PC-9 (cell line): ENCODE measurements around the gene EIF2D. TPM values are rescaled to one million over a fixed set of nuclear protein-coding genes. Genes with fewer than 3 reads are reported as not detected.

Experiments
- BruUV-seq: library from RNA; stranded (reverse); fragments of 400-500 nt; replicated peaks from 2 replicates; lab custom pipeline; 2021; lab: Mats Ljungman, UMichigan
- CTCF ChIA-PET: fragments of 300-600 bp; sonication (Branson Sonifier 250); formaldehyde crosslinking; loops from one replicate; lab custom pipeline; 2022; ENCODE audit warnings: antibody characterized with exemption; lab: Charles Lee
- POLR2A ChIA-PET: fragments of 300-600 bp; sonication (Branson Sonifier 250); formaldehyde crosslinking; loops from one replicate; lab custom pipeline; 2022; ENCODE audit warnings: antibody characterized with exemption; ENCODE audit not compliant: unreplicated experiment; lab: Charles Lee
- DNase-seq, 2 experiments: peaks; one replicate each; pipeline versions ENCODE4 v3.0.0 to v3.0.0-alpha.2; 2015 to 2022; ENCODE audit warnings: mixed read lengths in 1 of 2
- H2AFZ ChIP-seq: fragments of 200-600 bp; sonication (generic); 2 replicates; pipeline ENCODE4 v1.8.1; 2017; ENCODE audit warnings: antibody characterized with exemption
- H3F3A ChIP-seq: fragments of 200-600 bp; sonication (generic); 2 replicates; pipeline ENCODE4 v1.8.1; 2017; ENCODE audit warnings: antibody characterized with exemption, mild to moderate bottlenecking, low read depth; ENCODE audit not compliant: insufficient read depth
- H3K27ac ChIP-seq: fragments of 200-600 bp; sonication (generic); 2 replicates; pipeline ENCODE4 v1.6.1; 2016; ENCODE audit warnings: mixed run types
- H3K27me3 ChIP-seq: fragments of 200-600 bp; sonication (generic); 2 replicates; pipeline ENCODE4 v1.6.1; 2016; ENCODE audit warnings: low read depth, mixed run types; ENCODE audit not compliant: insufficient read depth
- H3K36me3 ChIP-seq: fragments of 200-600 bp; sonication (generic); 2 replicates; pipeline ENCODE4 v1.6.1; 2016; ENCODE audit warnings: low read depth, mixed run types
- H3K4me1 ChIP-seq: fragments of 200-600 bp; sonication (generic); replicated peaks from 2 replicates; pipeline ENCODE4 v1.6.1; 2016; ENCODE audit warnings: mixed run types; ENCODE audit not compliant: insufficient read depth
- H3K4me2 ChIP-seq: fragments of 200-600 bp; sonication (generic); 2 replicates; pipeline ENCODE4 v1.6.1; 2017; ENCODE audit warnings: mixed run types
- H3K4me3 ChIP-seq: fragments of 200-600 bp; sonication (generic); 2 replicates; pipeline ENCODE4 v1.6.1; 2016; ENCODE audit warnings: mixed run types
- H3K79me2 ChIP-seq: fragments of 200-600 bp; sonication (generic); 2 replicates; pipeline ENCODE4 v1.6.1; 2017; ENCODE audit warnings: low read depth, mixed run types
- H3K9me2 ChIP-seq: fragments of 200-600 bp; sonication (generic); 2 replicates; pipeline ENCODE4 v1.8.1; 2017; ENCODE audit warnings: mild to moderate bottlenecking; ENCODE audit not compliant: insufficient read depth
- H3K9me3 ChIP-seq: fragments of 200-600 bp; sonication (generic); 2 replicates; pipeline ENCODE4 v1.8.1; 2016; ENCODE audit warnings: low read depth; ENCODE audit not compliant: insufficient read depth
- H4K20me1 ChIP-seq: fragments of 200-600 bp; sonication (generic); 2 replicates; pipeline ENCODE4 v1.8.1; 2017; ENCODE audit not compliant: insufficient read depth
- CTCF ChIP-seq: fragments of 200-600 bp; sonication (generic); conservative IDR thresholded peaks from 2 replicates; pipeline ENCODE4 v1.6.1; 2017; ENCODE audit warnings: mixed run types, antibody characterized with exemption, mild to moderate bottlenecking, moderate library complexity
- EZH2 ChIP-seq: fragments of 200-600 bp; sonication (generic); IDR thresholded peaks from 2 replicates; pipeline ENCODE4 v1.8.0; 2017; ENCODE audit warnings: antibody characterized with exemption, low read depth
- intact Hi-C: fragments of 100-400 bp; cut with micrococcal nuclease; formaldehyde crosslinking; loops from one replicate; pipeline ENCODE4 v1.10.0; 2022; ENCODE audit not compliant: unreplicated experiment
- total RNA-seq: library from RNA; stranded (reverse); gene quantifications from 2 replicates; pipeline ENCODE4 v1.2.3, GENCODE V29; 2021

The EIF2D gene
- total RNA-seq, 1 experiment from 2014 or later, result 59.0 TPM

DNA sequence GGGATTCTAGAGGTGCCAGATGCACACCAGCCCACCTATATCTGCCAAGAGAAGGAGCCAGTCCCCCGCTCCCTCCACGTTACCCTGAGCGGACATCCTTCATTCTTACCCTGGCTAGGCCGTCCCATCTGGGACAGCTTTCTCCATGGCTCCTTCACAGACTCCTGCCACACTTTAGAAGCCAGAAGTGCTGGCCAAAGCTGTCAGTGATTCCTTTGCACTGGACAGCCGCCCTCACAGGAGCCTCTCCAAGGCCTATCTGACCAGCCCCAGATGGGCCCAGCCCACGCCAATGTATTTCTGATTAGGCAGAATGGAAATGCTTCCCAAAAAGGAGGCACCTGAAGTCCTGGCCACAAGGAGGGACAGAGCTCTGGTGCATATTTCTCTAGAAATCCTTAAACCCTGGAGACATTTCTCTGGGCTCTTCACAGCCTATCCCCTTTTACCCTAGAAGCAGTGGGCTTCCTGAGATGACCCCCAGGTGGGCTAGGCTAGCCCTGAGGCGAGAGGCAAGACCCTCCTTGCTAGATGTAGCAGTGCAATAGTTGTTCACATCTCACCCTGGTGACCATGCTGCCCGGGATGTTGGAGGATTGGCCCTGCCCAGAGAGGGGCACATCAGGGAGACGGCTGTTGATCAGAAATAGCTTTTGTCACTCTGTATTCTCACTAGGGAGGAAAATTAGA lies 60.8 kb downstream of the EIF2D start:
- Histone ChIP-seq H3K79me2 (no peaks in the 10 kb centered on the region), H3K4me1 (0 out of 2 replicates have a peak, but pooled peaks cover 2% of the 10 kb centered on the region), H3F3A (no peaks in the 10 kb centered on the region), H3K27ac (no peak overlapping the region), H3K9me3 (no peaks in the 10 kb centered on the region), H3K36me3 (no peaks in the 10 kb centered on the region), H3K4me2 (no peak overlapping the region), H3K4me3 (no peak overlapping the region), H3K27me3 (no peaks in the 10 kb centered on the region), H4K20me1 (no peaks in the 10 kb centered on the region; the same call in 1 of the 2 replicates), H2AFZ (no peak overlapping the region), H3K9me2 (no peaks in the 10 kb centered on the region)
- CTCF ChIA-PET, result no interaction called here
- BruUV-seq, result no TSS peak
- intact Hi-C loops, result no loop called here
- TF ChIP-seq CTCF, result no peak
- no peak for TF ChIP-seq EZH2
- no peak for DNase-seq
- POLR2A ChIA-PET, result no interaction called here

DNA sequence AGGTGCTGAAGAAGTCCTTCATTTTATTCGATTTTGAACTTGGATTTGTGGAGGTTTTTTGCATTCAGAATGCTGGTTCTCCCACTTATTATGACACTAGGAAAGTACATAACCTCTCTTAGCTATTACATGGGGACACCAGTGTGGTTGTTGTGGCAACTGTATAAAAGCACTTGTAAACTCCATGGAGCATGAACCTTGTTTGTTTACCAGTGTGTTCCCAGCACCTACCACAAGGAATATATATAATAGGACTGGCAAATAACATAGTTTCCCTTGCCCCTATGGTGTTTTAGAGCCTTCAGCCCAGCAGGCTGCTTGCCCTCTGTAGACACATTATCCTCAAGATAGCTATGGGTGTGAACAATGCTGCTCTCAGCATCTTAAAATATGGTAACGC lies 61.8 kb downstream of the EIF2D start:
- H3K79me2 ChIP-seq, result no peaks in the 10 kb centered on the region
- no peak for DNase-seq
- TF ChIP-seq CTCF (no peak), EZH2 (no peak)
- H3F3A ChIP-seq, result no peaks in the 10 kb centered on the region; the same call in 1 of the 2 replicates
- no peaks in the 10 kb centered on the region for H3K27me3 ChIP-seq
- H3K36me3 ChIP-seq, result no peaks in the 10 kb centered on the region
- H2AFZ ChIP-seq, result no peak overlapping the region
- BruUV-seq, result no TSS peak
- H3K4me1 ChIP-seq, result no peaks in the 10 kb centered on the region
- H3K9me2 ChIP-seq, result no peaks in the 10 kb centered on the region
- intact Hi-C loops, result no loop called here
- no peaks in the 10 kb centered on the region for H3K9me3 ChIP-seq
- no peak overlapping the region for H3K27ac ChIP-seq
- no peak overlapping the region for H3K4me2 ChIP-seq
- no peaks in the 10 kb centered on the region for H4K20me1 ChIP-seq
- no peak overlapping the region for H3K4me3 ChIP-seq
- CTCF ChIA-PET, result no interaction called here
- POLR2A ChIA-PET, result no interaction called here

GRCh38 chr1:206547104-206547503 lies 65.2 kb downstream of the EIF2D start:
- intact Hi-C loops, result no loop called here
- no peak overlapping the region for H3K27ac ChIP-seq
- no peaks in the 10 kb centered on the region for H3K79me2 ChIP-seq
- H3K27me3 ChIP-seq, result no peaks in the 10 kb centered on the region
- POLR2A ChIA-PET, result no interaction called here
- no peaks in the 10 kb centered on the region for H3K4me1 ChIP-seq
- TF ChIP-seq EZH2 (no peak), CTCF (no peak)
- H3K36me3 ChIP-seq, result no peaks in the 10 kb centered on the region
- DNase-seq, result no peak
- H3F3A ChIP-seq, result no peaks in the 10 kb centered on the region; the same call in 1 of the 2 replicates
- no peaks in the 10 kb centered on the region for H3K9me3 ChIP-seq
- BruUV-seq, result no TSS peak
- H3K9me2 ChIP-seq, result no peaks in the 10 kb centered on the region
- H4K20me1 ChIP-seq, result no peaks in the 10 kb centered on the region
- no peak overlapping the region for H2AFZ ChIP-seq
- CTCF ChIA-PET, result no interaction called here
- H3K4me3 ChIP-seq, result no peak overlapping the region
- H3K4me2 ChIP-seq, result no peak overlapping the region
